ENCODE data around the gene EFNA5. TPM values are rescaled to one million over a fixed set of nuclear protein-coding genes. Genes with fewer than 3 reads are reported as not detected.

The EFNA5 gene
- total RNA-seq, 1 experiment from 2014 or later = 51.2 TPM

- POLR2A ChIA-PET = interaction anchor here (1.1 kb wide), 1 partner anchor 12 kb away, joined by 4 read pairs; no protein-coding TSS in a partner anchor
- TF ChIP-seq CTCF (IDR thresholded peaks at IDR 0.05; ENCODE audit: unreplicated experiment) = no peak
- no peak overlapping the region for H3K27ac Mint-ChIP-seq (ENCODE audit: low read depth, unreplicated experiment)
Measured at GRCh38 chr5:107500840-107501239, 169.9 kb downstream of the EFNA5 start.

GRCh38 chr5:107500347-107500746, 170.4 kb downstream of the EFNA5 start:
- no peaks in the 10 kb centered on the region for H3K27me3 Mint-ChIP-seq (ENCODE audit: insufficient read depth, unreplicated experiment)
- H3K27ac Mint-ChIP-seq (ENCODE audit: low read depth, unreplicated experiment) = no peak overlapping the region
- H3K9me3 Mint-ChIP-seq (ENCODE audit: unreplicated experiment) = no peaks in the 10 kb centered on the region
- no TSS peak for BruUV-seq (replicated peaks)
- DNase-seq (ENCODE audit: unreplicated experiment) = no peak
- no peak for TF ChIP-seq CTCF (IDR thresholded peaks at IDR 0.05; ENCODE audit: unreplicated experiment)
- ChIA-PET CTCF (interaction anchor here (0.6 to 0.9 kb wide), 3 partner anchors 11 to 63 kb away, joined by 3 to 5 read pairs (median 4); no protein-coding TSS in a partner anchor), POLR2A (interaction anchor here (0.7 to 1.4 kb wide), 4 partner anchors 14 to 78 kb away, joined by 3 to 5 read pairs (median 4); no protein-coding TSS in a partner anchor)
- no peak overlapping the region for H3K4me3 Mint-ChIP-seq (ENCODE audit: unreplicated experiment)
- peaks cover 25% of the 10 kb centered on the region for H3K4me1 Mint-ChIP-seq (ENCODE audit: insufficient read depth, unreplicated experiment)
- intact Hi-C loops (cut with micrococcal nuclease) = no loop called here
- H3K36me3 Mint-ChIP-seq (ENCODE audit: insufficient read depth, unreplicated experiment) = peaks cover 14% of the 10 kb centered on the region

More at GRCh38 chr5:107500840-107501239, 169.9 kb downstream of the EFNA5 start:
- H3K9me3 Mint-ChIP-seq (ENCODE audit: unreplicated experiment) = no peaks in the 10 kb centered on the region
- H3K36me3 Mint-ChIP-seq (ENCODE audit: insufficient read depth, unreplicated experiment) = peaks cover 13% of the 10 kb centered on the region
- no peak overlapping the region for H3K4me3 Mint-ChIP-seq (ENCODE audit: unreplicated experiment)
- peaks cover 30% of the 10 kb centered on the region for H3K4me1 Mint-ChIP-seq (ENCODE audit: insufficient read depth, unreplicated experiment)
- no peak for DNase-seq (ENCODE audit: unreplicated experiment)
- H3K27me3 Mint-ChIP-seq (ENCODE audit: insufficient read depth, unreplicated experiment) = no peaks in the 10 kb centered on the region
- intact Hi-C loops (cut with micrococcal nuclease) = no loop called here
- CTCF ChIA-PET = interaction anchor here (0.7 kb wide), 1 partner anchor 163 kb away, joined by 3 read pairs; no protein-coding TSS in a partner anchor
- no TSS peak for BruUV-seq (replicated peaks)

GRCh38 chr5:107499776-107500175, 171.0 kb downstream of the EFNA5 start:
- no peak for TF ChIP-seq CTCF (IDR thresholded peaks at IDR 0.05; ENCODE audit: unreplicated experiment)
- intact Hi-C loops (cut with micrococcal nuclease) = no loop called here
- Mint-ChIP-seq H3K27ac (ENCODE audit: low read depth, unreplicated experiment) (peak overlapping the region; percentile 39), H3K36me3 (ENCODE audit: insufficient read depth, unreplicated experiment) (peaks cover 20% of the 10 kb centered on the region), H3K4me1 (ENCODE audit: insufficient read depth, unreplicated experiment) (peaks cover 25% of the 10 kb centered on the region), H3K9me3 (ENCODE audit: unreplicated experiment) (no peaks in the 10 kb centered on the region), H3K4me3 (ENCODE audit: unreplicated experiment) (no peak overlapping the region), H3K27me3 (ENCODE audit: insufficient read depth, unreplicated experiment) (no peaks in the 10 kb centered on the region)
- ChIA-PET POLR2A (interaction anchor here (0.7 to 1.4 kb wide), 5 partner anchors 14 to 143 kb away, joined by 3 to 5 read pairs (median 3); no protein-coding TSS in a partner anchor), CTCF (interaction anchor here (0.6 to 0.9 kb wide), 4 partner anchors 10 to 165 kb away, joined by 3 to 5 read pairs (median 4); no protein-coding TSS in a partner anchor)
- DNase-seq (ENCODE audit: unreplicated experiment) = no peak
- BruUV-seq (replicated peaks) = no TSS peak

- intact Hi-C loops (cut with micrococcal nuclease) = no loop called here
- ChIA-PET POLR2A (interaction anchor here (0.7 to 1.4 kb wide), 4 partner anchors 15 to 143 kb away, joined by 3 to 5 read pairs (median 4); no protein-coding TSS in a partner anchor), CTCF (interaction anchor here (0.6 to 0.9 kb wide), 3 partner anchors 37 to 166 kb away, joined by 3 to 5 read pairs (median 4); no protein-coding TSS in a partner anchor)
- TF ChIP-seq CTCF (IDR thresholded peaks at IDR 0.05; ENCODE audit: unreplicated experiment) = no peak
- peaks cover 25% of the 10 kb centered on the region for H3K4me1 Mint-ChIP-seq (ENCODE audit: insufficient read depth, unreplicated experiment)
- no peak overlapping the region for H3K4me3 Mint-ChIP-seq (ENCODE audit: unreplicated experiment)
- peak overlapping the region; percentile 39 for H3K27ac Mint-ChIP-seq (ENCODE audit: low read depth, unreplicated experiment)
- no peaks in the 10 kb centered on the region for H3K9me3 Mint-ChIP-seq (ENCODE audit: unreplicated experiment)
- no peak for DNase-seq (ENCODE audit: unreplicated experiment)
- H3K36me3 Mint-ChIP-seq (ENCODE audit: insufficient read depth, unreplicated experiment) = peaks cover 22% of the 10 kb centered on the region
- no TSS peak for BruUV-seq (replicated peaks)
- H3K27me3 Mint-ChIP-seq (ENCODE audit: insufficient read depth, unreplicated experiment) = no peaks in the 10 kb centered on the region
Measured at GRCh38 chr5:107499237-107499636, 171.5 kb downstream of the EFNA5 start.

Measured in MCF 10A (cell line).